Epithelial cell of proximal tubule (primary cell): ENCODE measurements around the gene POU6F2. TPM values are rescaled to one million over a fixed set of nuclear protein-coding genes. Genes with fewer than 3 reads are reported as not detected.

Experiments used
- DNase-seq: peaks from one replicate; pipeline ENCODE4 v3.0.0-alpha.2; 2011; ENCODE audit warnings: low read depth
- H3K4me3 ChIP-seq: 2 replicates; pipeline ENCODE4 v1.5.1; 2011; ENCODE audit warnings: low read depth, mild to moderate bottlenecking, low read length
- CTCF ChIP-seq: conservative IDR thresholded peaks from 2 replicates; pipeline ENCODE4 v1.5.1; 2012; ENCODE audit warnings: low read depth, mild to moderate bottlenecking, low read length
- total RNA-seq: library from RNA; depleted of rRNA; stranded (reverse); fragments of >200 nt; gene quantifications from 2 replicates; pipeline ENCODE4 v1.2.3, GENCODE V29; 2015

Gene POU6F2
- total RNA-seq, 1 donor from 2014 or later, result not detected

DNA sequence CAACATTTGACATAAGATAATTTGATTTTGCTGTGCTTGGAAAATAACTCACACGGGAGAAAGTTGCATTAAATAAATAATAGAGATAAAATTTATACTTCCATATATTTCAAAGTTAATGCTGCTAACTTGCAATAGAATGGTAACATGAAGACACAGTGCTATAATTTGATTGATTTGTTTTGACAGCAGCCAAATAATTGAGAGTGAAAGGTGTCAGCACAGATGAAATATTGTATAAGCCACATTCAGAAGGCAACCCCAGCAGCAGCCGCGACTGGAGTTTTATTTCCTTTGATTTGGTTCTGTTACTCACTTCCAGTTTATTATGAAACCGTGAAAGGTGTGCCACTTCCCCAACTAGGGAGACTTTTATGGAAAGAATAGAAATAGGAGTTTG, 242.2 kb downstream of the POU6F2 start:
- no peak for TF ChIP-seq CTCF
- no peak for DNase-seq
- no peak overlapping the region for H3K4me3 ChIP-seq

DNA sequence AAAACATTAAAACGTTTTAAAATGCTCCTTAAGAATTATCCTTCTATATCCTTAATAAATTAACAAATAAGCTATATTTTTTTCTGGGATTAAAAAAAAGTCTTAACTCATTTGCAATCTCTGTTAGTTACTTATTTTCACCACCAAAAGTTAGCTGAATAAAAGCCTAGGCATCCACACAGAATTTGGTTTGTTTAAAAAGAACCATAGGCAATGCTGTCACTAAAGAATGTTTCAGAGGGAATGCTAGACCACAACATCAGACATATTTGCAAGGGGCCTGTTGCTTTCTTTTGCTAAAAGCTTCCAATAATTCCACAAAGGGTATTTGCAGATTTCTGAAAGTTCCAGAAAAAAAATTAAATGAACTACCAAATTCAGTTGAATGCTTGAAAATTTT, 244.2 kb downstream of the POU6F2 start:
- DNase-seq, result no peak
- no peak overlapping the region for H3K4me3 ChIP-seq
- no peak for TF ChIP-seq CTCF

- DNase-seq, result no peak
- TF ChIP-seq CTCF, result no peak
- H3K4me3 ChIP-seq, result no peak overlapping the region
These were observed 251.2 kb downstream of the POU6F2 start for GRCh38 chr7:39228946-39229345.

GRCh38 chr7:39233851-39234529, 256.3 kb downstream of the POU6F2 start:
- no peak overlapping the region for H3K4me3 ChIP-seq
- no peak for TF ChIP-seq CTCF
- no peak for DNase-seq

- no peak overlapping the region for H3K4me3 ChIP-seq
- no peak for TF ChIP-seq CTCF
- no peak for DNase-seq
These were observed 260.6 kb downstream of the POU6F2 start for GRCh38 chr7:39238234-39238869.

- DNase-seq, result no peak
- H3K4me3 ChIP-seq, result no peak overlapping the region
- TF ChIP-seq CTCF, result no peak
These were observed 263.2 kb downstream of the POU6F2 start for GRCh38 chr7:39240864-39241263.

GRCh38 chr7:39247576-39247975, 269.9 kb downstream of the POU6F2 start:
- TF ChIP-seq CTCF, result no peak
- no peak overlapping the region for H3K4me3 ChIP-seq
- DNase-seq, result no peak
